SU-DHL-6 (cell line): ENCODE data around the gene ZMYND10.

Experiments
- H2AFZ ChIP-seq: fragments of 200-600 bp; sonication (generic); 2 replicates; pipeline ENCODE4 v1.6.1; 2014; ENCODE audit warnings: low read depth, mild to moderate bottlenecking, moderate library complexity, mixed read lengths, antibody characterized with exemption, low read length; ENCODE audit not compliant: severe bottlenecking
- H3F3A ChIP-seq: fragments of 200-600 bp; shearing (Covaris generic); 2 replicates; pipeline ENCODE4 v1.6.0; 2016; ENCODE audit warnings: antibody characterized with exemption, mild to moderate bottlenecking; ENCODE audit not compliant: insufficient read depth
- H3K27ac ChIP-seq: fragments of 200-600 bp; sonication (generic); 2 replicates; pipeline ENCODE4 v1.5.1; 2016; ENCODE audit warnings: low read depth, mild to moderate bottlenecking, low read length, moderate library complexity, mixed read lengths
- H3K27me3 ChIP-seq: fragments of 200-600 bp; sonication (generic), shearing (Covaris generic); 2 replicates; pipeline ENCODE4 v1.6.0; 2014; ENCODE audit warnings: mild to moderate bottlenecking, low read length
- H3K36me3 ChIP-seq: fragments of 200-600 bp; sonication (generic); 2 replicates; pipeline ENCODE4 v1.6.1; 2014; ENCODE audit warnings: mild to moderate bottlenecking, low read length, mixed read lengths
- H3K4me2 ChIP-seq: fragments of 300-600, 200-600 bp; shearing (Covaris generic), sonication (generic); 2 replicates; pipeline ENCODE4 v1.6.0; 2014; ENCODE audit warnings: low read length, low read depth, mild to moderate bottlenecking; ENCODE audit not compliant: poor library complexity, severe bottlenecking
- H3K4me3 ChIP-seq: fragments of 200-600 bp; sonication (generic); 2 replicates; pipeline ENCODE4 v1.5.1; 2014; ENCODE audit warnings: antibody characterized with exemption, low read length, mild to moderate bottlenecking, mixed read lengths; ENCODE audit not compliant: insufficient read depth, poor library complexity, severe bottlenecking
- H3K79me2 ChIP-seq: fragments of 200-600 bp; sonication (generic); 2 replicates; pipeline ENCODE4 v1.6.1; 2014; ENCODE audit warnings: mild to moderate bottlenecking, low read length, moderate library complexity; ENCODE audit not compliant: insufficient read depth
- H3K9ac ChIP-seq: fragments of 200-600 bp; sonication (generic); 2 replicates; pipeline ENCODE4 v1.7.0; 2014; ENCODE audit warnings: mild to moderate bottlenecking, low read length
- H3K9me2 ChIP-seq: fragments of 200-600 bp; sonication (generic); replicated peaks from 2 replicates; pipeline ENCODE4 v1.6.1; 2014; ENCODE audit warnings: low read length; ENCODE audit not compliant: insufficient read depth
- H3K9me3 ChIP-seq: fragments of 200-600 bp; sonication (generic); 2 replicates; pipeline ENCODE4 v1.6.1; 2014; ENCODE audit warnings: low read length, mixed read lengths; ENCODE audit not compliant: insufficient read depth
- H4K20me1 ChIP-seq: fragments of 200-600 bp; sonication (generic); 2 replicates; pipeline ENCODE4 v1.6.1; 2014; ENCODE audit warnings: low read depth, mild to moderate bottlenecking, antibody characterized with exemption, low read length, moderate library complexity, mixed read lengths
- EZH2phosphoT487 ChIP-seq: fragments of 200-600 bp; sonication (generic), shearing (Covaris generic); conservative IDR thresholded peaks from 2 replicates; pipeline ENCODE4 v1.6.1; 2018; ENCODE audit warnings: mild to moderate bottlenecking, antibody characterized with exemption, low read length, moderate library complexity, mixed read lengths
- TF ChIP-seq, protein P1 (sequence below): fragments of 200-600 bp; sonication (generic); IDR thresholded peaks from one replicate; pipeline ENCODE4 v1.5.1; 2017; ENCODE audit warnings: antibody characterized with exemption, mild to moderate bottlenecking, low read length, moderate library complexity; ENCODE audit not compliant: insufficient read depth, poor library complexity, severe bottlenecking

Gene ZMYND10

DNA sequence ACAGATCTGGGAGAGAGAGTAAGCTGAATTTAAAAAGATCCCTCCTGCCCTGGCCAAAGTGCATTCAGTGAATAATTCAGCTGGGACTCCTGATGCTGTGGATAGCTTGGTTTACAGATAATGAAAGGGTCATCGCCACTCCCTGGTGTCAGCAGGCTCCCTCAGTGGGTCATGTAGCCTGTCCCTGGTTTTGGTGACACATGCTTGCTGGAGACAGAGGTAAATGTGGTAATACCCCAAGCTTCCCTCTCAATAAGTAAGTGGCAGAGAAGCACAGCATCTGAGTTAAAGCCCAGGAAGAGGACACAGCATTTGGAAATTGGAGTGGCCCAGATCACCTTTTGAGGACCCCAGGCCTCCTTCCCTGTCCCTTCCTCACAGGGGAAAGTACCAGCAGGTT lies 11.9 kb upstream of the ZMYND10 start:
- no peaks in the 10 kb centered on the region for H3K9me3 ChIP-seq
- no peaks in the 10 kb centered on the region; the same call in 1 of the 2 replicates for H3F3A ChIP-seq
- H4K20me1 ChIP-seq: no peaks in the 10 kb centered on the region
- peaks cover 29% of the 10 kb centered on the region for H3K79me2 ChIP-seq
- TF ChIP-seq EZH2phosphoT487: no peak
- TF ChIP-seq, protein P1, sequence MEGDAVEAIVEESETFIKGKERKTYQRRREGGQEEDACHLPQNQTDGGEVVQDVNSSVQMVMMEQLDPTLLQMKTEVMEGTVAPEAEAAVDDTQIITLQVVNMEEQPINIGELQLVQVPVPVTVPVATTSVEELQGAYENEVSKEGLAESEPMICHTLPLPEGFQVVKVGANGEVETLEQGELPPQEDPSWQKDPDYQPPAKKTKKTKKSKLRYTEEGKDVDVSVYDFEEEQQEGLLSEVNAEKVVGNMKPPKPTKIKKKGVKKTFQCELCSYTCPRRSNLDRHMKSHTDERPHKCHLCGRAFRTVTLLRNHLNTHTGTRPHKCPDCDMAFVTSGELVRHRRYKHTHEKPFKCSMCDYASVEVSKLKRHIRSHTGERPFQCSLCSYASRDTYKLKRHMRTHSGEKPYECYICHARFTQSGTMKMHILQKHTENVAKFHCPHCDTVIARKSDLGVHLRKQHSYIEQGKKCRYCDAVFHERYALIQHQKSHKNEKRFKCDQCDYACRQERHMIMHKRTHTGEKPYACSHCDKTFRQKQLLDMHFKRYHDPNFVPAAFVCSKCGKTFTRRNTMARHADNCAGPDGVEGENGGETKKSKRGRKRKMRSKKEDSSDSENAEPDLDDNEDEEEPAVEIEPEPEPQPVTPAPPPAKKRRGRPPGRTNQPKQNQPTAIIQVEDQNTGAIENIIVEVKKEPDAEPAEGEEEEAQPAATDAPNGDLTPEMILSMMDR: no peak
- peak overlapping the region; percentile 68 for H3K4me3 ChIP-seq
- H3K9me2 ChIP-seq: no peaks in the 10 kb centered on the region
- no peak overlapping the region for H2AFZ ChIP-seq
- H3K27me3 ChIP-seq: no peaks in the 10 kb centered on the region
- H3K9ac ChIP-seq: peak overlapping the region; percentile 79
- no peaks in the 10 kb centered on the region for H3K36me3 ChIP-seq
- H3K27ac ChIP-seq: no peak overlapping the region
- H3K4me2 ChIP-seq: peak overlapping the region; percentile 74

DNA sequence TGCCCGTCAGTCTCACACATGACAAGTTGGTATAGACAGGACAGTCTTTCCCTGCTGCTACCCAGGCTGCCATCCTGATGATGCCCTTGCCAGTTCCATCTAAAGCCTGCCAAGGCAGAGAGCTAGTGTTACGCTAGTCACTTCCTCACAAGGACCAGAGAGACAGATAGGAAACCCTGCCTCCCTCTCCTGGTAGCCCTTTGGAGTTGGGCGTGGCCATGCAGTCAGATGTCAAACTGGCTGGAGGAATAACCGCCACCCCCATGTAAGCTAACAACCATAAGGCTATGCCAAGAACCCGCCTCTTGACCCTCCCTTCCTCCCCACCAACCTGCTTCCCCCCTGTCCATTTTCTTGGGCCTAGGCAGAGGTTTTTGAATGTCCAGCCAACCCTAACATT lies 11.0 kb upstream of the ZMYND10 start:
- no peaks in the 10 kb centered on the region for H3K27me3 ChIP-seq

DNA sequence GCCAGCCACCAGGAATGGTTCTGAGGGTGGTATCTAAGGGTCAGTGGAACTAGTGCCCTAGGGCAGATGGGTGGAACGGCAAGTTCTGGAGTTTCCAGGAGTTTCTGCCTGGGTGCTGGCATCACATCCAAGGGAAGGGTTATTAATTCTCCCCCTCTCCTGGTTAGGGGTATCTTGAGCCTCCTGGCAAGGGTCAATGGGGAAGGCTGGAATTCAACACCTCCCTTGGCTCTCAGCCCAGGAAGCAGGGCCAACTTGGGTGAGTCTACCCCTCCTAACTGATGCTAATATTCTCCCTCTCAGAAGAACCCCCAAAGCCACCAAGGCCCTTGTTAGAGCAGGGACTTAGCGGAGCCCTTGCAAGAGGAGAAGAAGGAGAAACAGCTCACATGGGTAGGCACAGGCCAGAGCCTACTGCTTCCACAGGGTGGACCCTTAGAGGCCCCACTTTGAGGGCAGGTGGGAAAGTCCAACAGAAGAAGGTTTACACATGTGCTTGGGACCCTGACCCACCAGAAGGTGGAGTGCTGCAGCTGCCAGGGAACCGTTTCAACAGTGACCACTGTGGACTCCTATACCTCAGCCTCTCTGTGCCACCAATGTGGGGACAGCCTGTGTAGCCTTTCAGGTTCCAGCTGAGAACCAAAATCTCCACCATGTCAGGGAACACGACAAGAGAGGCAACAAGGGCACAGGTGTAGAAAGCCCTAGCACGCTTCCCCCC lies 10.5 kb upstream of the ZMYND10 start:
- no peak overlapping the region for H3K27ac ChIP-seq
- no peaks in the 10 kb centered on the region; the same call in 1 of the 2 replicates for H3F3A ChIP-seq
- no peaks in the 10 kb centered on the region for H3K9me3 ChIP-seq
- peak overlapping the region; percentile 74 for H3K4me2 ChIP-seq
- H2AFZ ChIP-seq: no peak overlapping the region
- peak overlapping the region; percentile 79; the same call in 1 of the 2 replicates for H3K9ac ChIP-seq
- H3K36me3 ChIP-seq: no peaks in the 10 kb centered on the region
- H4K20me1 ChIP-seq: no peaks in the 10 kb centered on the region
- H3K79me2 ChIP-seq: peaks cover 35% of the 10 kb centered on the region
- no peak overlapping the region for H3K4me3 ChIP-seq
- H3K27me3 ChIP-seq: no peaks in the 10 kb centered on the region
- TF ChIP-seq EZH2phosphoT487: no peak
- TF ChIP-seq, protein P1: no peak
- no peaks in the 10 kb centered on the region for H3K9me2 ChIP-seq

More for the DNA sequence above, 11.0 kb upstream of the ZMYND10 start:
- no peak overlapping the region for H3K27ac ChIP-seq
- no peak overlapping the region for H3K4me3 ChIP-seq
- H3K79me2 ChIP-seq: peaks cover 30% of the 10 kb centered on the region
- no peak overlapping the region for H2AFZ ChIP-seq
- no peaks in the 10 kb centered on the region for H3K9me2 ChIP-seq
- TF ChIP-seq EZH2phosphoT487: no peak
- H3K9me3 ChIP-seq: no peaks in the 10 kb centered on the region
- H3F3A ChIP-seq: no peaks in the 10 kb centered on the region; the same call in 1 of the 2 replicates
- peak overlapping the region; percentile 74 for H3K4me2 ChIP-seq
- H4K20me1 ChIP-seq: no peaks in the 10 kb centered on the region
- no peaks in the 10 kb centered on the region for H3K36me3 ChIP-seq
- H3K9ac ChIP-seq: peak overlapping the region; percentile 79; the same call in 1 of the 2 replicates

DNA sequence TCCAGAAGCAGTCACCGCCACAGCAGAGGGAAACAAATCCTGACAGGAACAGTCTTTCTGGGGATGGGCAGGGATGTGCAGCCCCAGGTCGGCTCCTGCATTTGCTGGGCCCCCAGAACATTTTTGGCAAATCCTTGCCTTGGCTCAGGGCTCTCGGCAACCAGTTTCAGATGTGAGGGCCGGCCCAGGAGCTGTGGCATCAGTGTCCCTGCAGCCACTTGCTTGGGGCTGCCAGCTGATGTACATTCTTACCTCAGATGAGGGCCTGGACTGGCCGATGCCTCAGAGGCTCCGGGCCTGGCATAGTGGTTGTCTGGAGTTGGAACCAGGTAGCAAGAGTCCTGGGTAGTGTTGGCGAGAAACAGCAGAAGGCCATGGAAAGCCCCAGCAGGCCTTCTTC lies 9.3 kb upstream of the ZMYND10 start:
- Histone ChIP-seq H4K20me1 (no peaks in the 10 kb centered on the region), H3K27ac (no peak overlapping the region), H3K79me2 (peaks cover 40% of the 10 kb centered on the region)

More for the DNA sequence above, 9.3 kb upstream of the ZMYND10 start:
- Histone ChIP-seq H3K4me2 (no peak overlapping the region), H3K9ac (no peak overlapping the region), H2AFZ (no peak overlapping the region), H3K27me3 (no peaks in the 10 kb centered on the region), H3F3A (no peaks in the 10 kb centered on the region; the same call in 1 of the 2 replicates), H3K4me3 (no peak overlapping the region), H3K9me2 (no peaks in the 10 kb centered on the region), H3K36me3 (no peaks in the 10 kb centered on the region), H3K9me3 (no peaks in the 10 kb centered on the region)
- no peak for TF ChIP-seq EZH2phosphoT487
- TF ChIP-seq, protein P1: no peak
